Liver (tissue), 9 donors: ENCODE results near the gene CDRT4. TPM values are rescaled to one million over a fixed set of nuclear protein-coding genes. Genes with fewer than 3 reads are reported as not detected.

Experiments
- DNase-seq: peaks from one replicate; pipeline ENCODE4 v3.0.0-alpha.2; 2017; ENCODE audit warnings: low spot score
- H3K27ac ChIP-seq, 2 donors: one replicate each; pipeline ENCODE4 v1.7.0; 2013; ENCODE audit warnings: inconsistent platforms in 2 of 2, low read length in 2 of 2, control low read depth in 1 of 2, low read depth in 1 of 2, mild to moderate bottlenecking in 1 of 2
- H3K27me3 ChIP-seq, 4 donors: one replicate each; pipeline versions ENCODE4 v1.6.1 to v1.7.0; 2013; ENCODE audit warnings: low read length in 3 of 4, inconsistent platforms in 1 of 4, mild to moderate bottlenecking in 1 of 4, moderate library complexity in 1 of 4; ENCODE audit not compliant: control insufficient read depth in 4 of 4, insufficient read depth in 4 of 4
- H3K36me3 ChIP-seq, 4 donors: one replicate each; pipeline versions ENCODE4 v1.6.1 to v1.7.0; 2013; ENCODE audit warnings: low read length in 3 of 4, mild to moderate bottlenecking in 3 of 4, low read depth in 1 of 4, moderate library complexity in 1 of 4; ENCODE audit not compliant: control insufficient read depth in 4 of 4, insufficient read depth in 3 of 4
- H3K4me1 ChIP-seq, 4 donors: one replicate each; pipeline versions ENCODE4 v1.6.1 to v1.7.0; 2013; ENCODE audit warnings: low read length in 3 of 4, mild to moderate bottlenecking in 3 of 4, moderate library complexity in 1 of 4; ENCODE audit not compliant: control insufficient read depth in 4 of 4, insufficient read depth in 4 of 4
- H3K4me3 ChIP-seq, 3 donors: one replicate each; pipeline versions ENCODE4 v1.6.1 to v1.7.0; 2013; ENCODE audit warnings: low read length in 3 of 3, control low read depth in 1 of 3, low read depth in 1 of 3, mild to moderate bottlenecking in 1 of 3
- H3K9ac ChIP-seq, 2 donors: one replicate each; pipeline ENCODE4 v1.7.0; 2013; ENCODE audit warnings: low read length in 2 of 2, mild to moderate bottlenecking in 2 of 2, moderate library complexity in 2 of 2, control low read depth in 1 of 2, low read depth in 1 of 2
- H3K9me3 ChIP-seq, 4 donors: one replicate each; pipeline versions ENCODE4 v1.6.1 to v1.7.0; 2013; ENCODE audit warnings: low read length in 3 of 4; ENCODE audit not compliant: control insufficient read depth in 4 of 4
- ATF3 ChIP-seq: IDR thresholded peaks from 2 replicates; pipeline ENCODE4 v1.6.1; 2016; ENCODE audit warnings: antibody characterized with exemption
- EGR1 ChIP-seq, 2 donors: IDR thresholded peaks; 2 replicates each; pipeline ENCODE4 v1.6.1; 2016 to 2018; ENCODE audit warnings: antibody characterized with exemption in 2 of 2, low read depth in 2 of 2
- FOXA1 ChIP-seq: IDR thresholded peaks from 2 replicates; pipeline ENCODE4 v1.6.1; 2016; ENCODE audit warnings: antibody characterized with exemption
- FOXA2 ChIP-seq: IDR thresholded peaks from 2 replicates; pipeline ENCODE4 v1.6.1; 2016; ENCODE audit warnings: antibody characterized with exemption
- GABPA ChIP-seq, 2 donors: IDR thresholded peaks in 1 of 2; conservative IDR thresholded peaks in 1 of 2; 2 replicates each; pipeline ENCODE4 v1.6.1; 2016; ENCODE audit warnings: antibody characterized with exemption in 2 of 2, mild to moderate bottlenecking in 1 of 2, moderate library complexity in 1 of 2
- HNF4A ChIP-seq, 2 donors: conservative IDR thresholded peaks; 2 replicates each; pipeline ENCODE4 v1.6.1; 2016; ENCODE audit warnings: antibody characterized with exemption in 2 of 2, mild to moderate bottlenecking in 2 of 2
- HNF4G ChIP-seq: IDR thresholded peaks from 2 replicates; pipeline ENCODE4 v1.6.1; 2016; ENCODE audit warnings: antibody characterized with exemption
- JUND ChIP-seq, 2 donors: IDR thresholded peaks; 2 replicates each; pipeline ENCODE4 v1.6.1; 2016; ENCODE audit warnings: antibody characterized with exemption in 2 of 2
- NR2F2 ChIP-seq: IDR thresholded peaks from 2 replicates; pipeline ENCODE4 v1.6.1; 2016; ENCODE audit warnings: antibody characterized with exemption
- RAD21 ChIP-seq, 2 donors: IDR thresholded peaks; 2 replicates each; pipeline ENCODE4 v1.6.1; 2016; ENCODE audit warnings: antibody characterized with exemption in 2 of 2, mild to moderate bottlenecking in 2 of 2
- RXRA ChIP-seq, 2 donors: IDR thresholded peaks; 2 replicates each; pipeline ENCODE4 v1.6.1; 2017 to 2018; ENCODE audit warnings: antibody characterized with exemption in 2 of 2, mild to moderate bottlenecking in 1 of 2
- TAF1 ChIP-seq: conservative IDR thresholded peaks from 2 replicates; pipeline ENCODE4 v1.6.1; 2016; ENCODE audit warnings: antibody characterized with exemption, mild to moderate bottlenecking
- YY1 ChIP-seq: IDR thresholded peaks from 2 replicates; pipeline ENCODE4 v1.6.1; 2016; ENCODE audit warnings: antibody characterized with exemption, mild to moderate bottlenecking
- ZBTB33 ChIP-seq: IDR thresholded peaks from 2 replicates; pipeline ENCODE4 v1.6.1; 2016; ENCODE audit warnings: antibody characterized with exemption
- WGBS: extraction: QIAGEN DNeasy Blood & Tissue Kit; methylation state at CpG from one replicate; pipeline ENCODE4 v1.1.7; 2013; 5-methylcytosine and 5-hydroxymethylcytosine counted together
- polyA plus RNA-seq, 2 donors: library from polyadenylated mRNA; stranded (reverse) in 1 of 2; unstranded in 1 of 2; fragments of 200-250 nt in 1 of 2; fragments of >200 nt in 1 of 2; fragmentation: Nextera tagmentation in 1 of 2; extraction: Ambion mirVana in 1 of 2; gene quantifications; one replicate each; pipeline versions ENCODE4 v1.2.1 to v1.2.3, GENCODE V29; 2013 to 2015
- total RNA-seq, 2 donors: library from RNA; depleted of rRNA; stranded (reverse); fragments of >200 nt; gene quantifications; one replicate each; pipeline ENCODE4 v1.2.3, GENCODE V29; 2014
- TF ChIP-seq, protein P1 (sequence below): IDR thresholded peaks from 2 replicates; pipeline ENCODE4 v1.6.1; 2016; ENCODE audit warnings: antibody characterized with exemption
- TF ChIP-seq, protein P2 (sequence below): fragments of 150-350 bp; IDR thresholded peaks from 2 replicates; pipeline ENCODE4 v1.5.1; 2017; ENCODE audit warnings: improper control_type of control experiment, low read depth, low read length; ENCODE audit not compliant: missing input control
- donor health status: healthy.
- donor health status: healthy.
- donor health status: healthy.
- donor health status: healthy.
- donor health status: healthy.

CDRT4 gene
- total and polyA plus RNA-seq, 4 donors, result 0.43 to 3.3 (median 1.8) TPM; not detected in 1

- H3K9ac ChIP-seq, result no peak overlapping the region
Observed at GRCh38 chr17:15456972-15457722, 10.3 kb downstream of the CDRT4 start.

DNA sequence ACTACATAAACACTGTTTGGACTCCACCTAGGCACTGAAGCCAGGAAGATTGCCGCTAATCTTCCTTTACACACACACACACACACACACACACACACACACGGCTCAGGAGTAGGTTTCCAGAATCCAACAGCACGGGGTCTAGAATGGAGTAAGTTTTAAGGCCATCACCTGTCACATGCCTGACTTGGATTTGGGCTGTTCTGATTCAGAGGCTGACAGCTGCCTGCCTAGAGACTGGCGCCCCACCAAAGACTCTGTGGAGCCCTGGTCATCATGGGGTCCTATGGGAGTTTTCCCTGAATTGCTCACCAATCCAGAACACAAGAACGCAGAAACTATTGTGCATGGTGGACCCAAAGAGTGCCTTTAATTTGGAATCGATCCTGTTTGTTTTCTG is 10.9 kb downstream of the CDRT4 start:
- no peak overlapping the region for H3K9ac ChIP-seq

More at GRCh38 chr17:15456972-15457722, 10.3 kb downstream of the CDRT4 start:
- DNase-seq, result no peak
- no peak overlapping the region for H3K4me3 ChIP-seq
- H3K27ac ChIP-seq, result no peak overlapping the region
- WGBS, result 77% methylated on average over 16 of the region's 16 CpGs
- peaks cover 0 to 3% (median 0%) of the 10 kb centered on the region in 4 donors for H3K36me3 ChIP-seq
- TF ChIP-seq JUND (IDR thresholded peaks at IDR 0.05) (no peak), RAD21 (IDR thresholded peaks at IDR 0.05) (peak; percentile 48 to 68), YY1 (no peak), NR2F2 (peak; percentile 24)
- no peaks in the 10 kb centered on the region for H3K4me1 ChIP-seq
- H3K27me3 ChIP-seq, result no peaks in the 10 kb centered on the region
- H3K9me3 ChIP-seq, result peaks cover 0 to 5% (median 1%) of the 10 kb centered on the region in 4 donors

More for the DNA sequence above, 10.9 kb downstream of the CDRT4 start:
- no peaks in the 10 kb centered on the region for H3K27me3 ChIP-seq
- peaks cover 0 to 3% (median 0%) of the 10 kb centered on the region in 4 donors for H3K36me3 ChIP-seq
- H3K27ac ChIP-seq, result no peak overlapping the region
- no peaks in the 10 kb centered on the region for H3K4me1 ChIP-seq
- no peak overlapping the region for H3K4me3 ChIP-seq
- H3K9me3 ChIP-seq, result peaks cover 0 to 5% (median 1%) of the 10 kb centered on the region in 4 donors
- 94% methylated on average over 6 of the region's 6 CpGs for WGBS
- TF ChIP-seq, protein P1, sequence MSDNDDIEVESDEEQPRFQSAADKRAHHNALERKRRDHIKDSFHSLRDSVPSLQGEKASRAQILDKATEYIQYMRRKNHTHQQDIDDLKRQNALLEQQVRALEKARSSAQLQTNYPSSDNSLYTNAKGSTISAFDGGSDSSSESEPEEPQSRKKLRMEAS, result no peak
- TF ChIP-seq ZBTB33 (no peak), FOXA1 (no peak), RAD21 (IDR thresholded peaks at IDR 0.05) (no peak), HNF4G (no peak), GABPA (IDR thresholded peaks at IDR 0.05 in 1 of 2, conservative IDR thresholded peaks at IDR 0.05 in 1 of 2) (no peak), TAF1 (no peak), NR2F2 (no peak), JUND (IDR thresholded peaks at IDR 0.05) (no peak), ATF3 (no peak), EGR1 (IDR thresholded peaks at IDR 0.05; ENCODE audit: low read depth in 2 of 2) (no peak), RXRA (IDR thresholded peaks at IDR 0.05) (no peak), HNF4A (conservative IDR thresholded peaks at IDR 0.05) (no peak), FOXA2 (no peak)
- TF ChIP-seq, protein P2, sequence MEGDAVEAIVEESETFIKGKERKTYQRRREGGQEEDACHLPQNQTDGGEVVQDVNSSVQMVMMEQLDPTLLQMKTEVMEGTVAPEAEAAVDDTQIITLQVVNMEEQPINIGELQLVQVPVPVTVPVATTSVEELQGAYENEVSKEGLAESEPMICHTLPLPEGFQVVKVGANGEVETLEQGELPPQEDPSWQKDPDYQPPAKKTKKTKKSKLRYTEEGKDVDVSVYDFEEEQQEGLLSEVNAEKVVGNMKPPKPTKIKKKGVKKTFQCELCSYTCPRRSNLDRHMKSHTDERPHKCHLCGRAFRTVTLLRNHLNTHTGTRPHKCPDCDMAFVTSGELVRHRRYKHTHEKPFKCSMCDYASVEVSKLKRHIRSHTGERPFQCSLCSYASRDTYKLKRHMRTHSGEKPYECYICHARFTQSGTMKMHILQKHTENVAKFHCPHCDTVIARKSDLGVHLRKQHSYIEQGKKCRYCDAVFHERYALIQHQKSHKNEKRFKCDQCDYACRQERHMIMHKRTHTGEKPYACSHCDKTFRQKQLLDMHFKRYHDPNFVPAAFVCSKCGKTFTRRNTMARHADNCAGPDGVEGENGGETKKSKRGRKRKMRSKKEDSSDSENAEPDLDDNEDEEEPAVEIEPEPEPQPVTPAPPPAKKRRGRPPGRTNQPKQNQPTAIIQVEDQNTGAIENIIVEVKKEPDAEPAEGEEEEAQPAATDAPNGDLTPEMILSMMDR, result no peak
- DNase-seq, result no peak
